ENCODE measurements around the gene VPS16. TPM values are rescaled to one million over a fixed set of nuclear protein-coding genes. Genes with fewer than 3 reads are reported as not detected.

VPS16 gene
- polyA plus RNA-seq, 1 donor (not counting 4 experiments of a cell fraction or from before 2014, with no cell fraction given), result 22.7 TPM

GRCh38 chr20:2864626-2865025 lies 24.1 kb downstream of the VPS16 start:
- no peaks in the 10 kb centered on the region for H3K4me1 ChIP-seq (ENCODE audit: control insufficient read depth, extremely low read depth, insufficient read depth, low read length)
- no peak for FAIRE-seq
- no peak overlapping the region for H3K9ac ChIP-seq (ENCODE audit: control insufficient read depth, extremely low read depth, insufficient read depth, low read length)
- no peak overlapping the region for H2AFZ ChIP-seq (ENCODE audit: control insufficient read depth, low read length)
- no peak overlapping the region for H3K27ac ChIP-seq (ENCODE audit: control insufficient read depth, insufficient read depth, low read length)
- TF ChIP-seq CTCF (optimal IDR thresholded peaks at IDR 0.05 in 1 of 3, IDR thresholded peaks at IDR 0.05 in 1 of 3, conservative IDR thresholded peaks at IDR 0.05 in 1 of 3; ENCODE audit: extremely low read depth in 1 of 3, insufficient read depth in 2 of 3, low read length in 3 of 3), result no peak
- TF ChIP-seq EZH2 (IDR thresholded peaks at IDR 0.05; ENCODE audit: low read length), result no peak
- dilution Hi-C loops (cut with MboI; ENCODE audit: extremely low pct_ligation_motif_present, low sequenced_read_pairs), result no loop called here
- H3K9me1 ChIP-seq (ENCODE audit: control insufficient read depth, extremely low read depth, insufficient read depth, low read length), result no peaks in the 10 kb centered on the region
- H4K20me1 ChIP-seq (ENCODE audit: control insufficient read depth, extremely low read depth, insufficient read depth, low read length), result no peaks in the 10 kb centered on the region
- no peak for DNase-seq (ENCODE audit: low read depth, low spot score)
- H3K9me3 ChIP-seq (ENCODE audit: control insufficient read depth, low read depth, low read length), result no peaks in the 10 kb centered on the region
- H3K27me3 ChIP-seq (ENCODE audit: control insufficient read depth, extremely low read depth, insufficient read depth, low read length), result no peaks in the 10 kb centered on the region
- H3K36me3 ChIP-seq (ENCODE audit: control insufficient read depth in 2 of 2, extremely low read depth in 1 of 2, insufficient read depth in 2 of 2, low read length in 2 of 2), result peaks cover 14 to 19% of the 10 kb centered on the region in 2 experiments
- no peaks in the 10 kb centered on the region for H3K79me2 ChIP-seq (ENCODE audit: control insufficient read depth, insufficient read depth, low read length)
- no peak overlapping the region for H3K4me2 ChIP-seq (ENCODE audit: control insufficient read depth, extremely low read depth, insufficient read depth, low read depth, low read length)
- H3K4me3 ChIP-seq (ENCODE audit: control insufficient read depth in 2 of 3, extremely low read depth in 1 of 3, insufficient read depth in 2 of 3, low read depth in 1 of 3, low read length in 3 of 3), result no peak overlapping the region

- Histone ChIP-seq H4K20me1 (ENCODE audit: control insufficient read depth, extremely low read depth, insufficient read depth, low read length) (no peaks in the 10 kb centered on the region), H3K4me2 (ENCODE audit: control insufficient read depth, extremely low read depth, insufficient read depth, low read depth, low read length) (no peak overlapping the region), H3K27me3 (ENCODE audit: control insufficient read depth, extremely low read depth, insufficient read depth, low read length) (no peaks in the 10 kb centered on the region), H3K27ac (ENCODE audit: control insufficient read depth, insufficient read depth, low read length) (no peak overlapping the region), H3K36me3 (ENCODE audit: control insufficient read depth in 2 of 2, extremely low read depth in 1 of 2, insufficient read depth in 2 of 2, low read length in 2 of 2) (peaks cover 14 to 19% of the 10 kb centered on the region in 2 experiments), H3K9me3 (ENCODE audit: control insufficient read depth, low read depth, low read length) (no peaks in the 10 kb centered on the region), H3K4me1 (ENCODE audit: control insufficient read depth, extremely low read depth, insufficient read depth, low read length) (no peaks in the 10 kb centered on the region), H3K4me3 (ENCODE audit: control insufficient read depth in 2 of 3, extremely low read depth in 1 of 3, insufficient read depth in 2 of 3, low read depth in 1 of 3, low read length in 3 of 3) (no peak overlapping the region), H2AFZ (ENCODE audit: control insufficient read depth, low read length) (no peak overlapping the region), H3K79me2 (ENCODE audit: control insufficient read depth, insufficient read depth, low read length) (no peaks in the 10 kb centered on the region), H3K9ac (ENCODE audit: control insufficient read depth, extremely low read depth, insufficient read depth, low read length) (no peak overlapping the region), H3K9me1 (ENCODE audit: control insufficient read depth, extremely low read depth, insufficient read depth, low read length) (no peaks in the 10 kb centered on the region)
- TF ChIP-seq EZH2 (IDR thresholded peaks at IDR 0.05; ENCODE audit: low read length) (no peak), CTCF (optimal IDR thresholded peaks at IDR 0.05 in 1 of 3, IDR thresholded peaks at IDR 0.05 in 1 of 3, conservative IDR thresholded peaks at IDR 0.05 in 1 of 3; ENCODE audit: extremely low read depth in 1 of 3, insufficient read depth in 2 of 3, low read length in 3 of 3) (no peak)
- FAIRE-seq (no peak), DNase-seq (ENCODE audit: low read depth, low spot score) (no peak)
- dilution Hi-C loops (cut with MboI; ENCODE audit: extremely low pct_ligation_motif_present, low sequenced_read_pairs), result no loop called here
These were observed 24.6 kb downstream of the VPS16 start for GRCh38 chr20:2865101-2865500.

All from keratinocyte (primary cell).